Mesothelial cell of epicardium (in vitro differentiated cells): Measurements from ENCODE around the gene EIF4E3. TPM values are rescaled to one million over a fixed set of nuclear protein-coding genes. Genes with fewer than 3 reads are reported as not detected.

Source experiments
- DNase-seq, 2 experiments: peaks; one replicate each; pipeline ENCODE4 v3.0.0; 2021; ENCODE audit warnings: low spot score in 2 of 2; ENCODE audit not compliant: unreplicated experiment in 2 of 2
- H3K27ac Mint-ChIP-seq: 2 replicates; pipeline ENCODE4 v1.8.0; 2021; ENCODE audit warnings: mixed read lengths
- H3K27me3 Mint-ChIP-seq: 2 replicates; pipeline ENCODE4 v1.8.0; 2021; ENCODE audit warnings: low read depth, mixed read lengths
- H3K36me3 Mint-ChIP-seq: 2 replicates; pipeline ENCODE4 v1.8.0; 2021; ENCODE audit warnings: mixed read lengths
- H3K4me1 Mint-ChIP-seq: 2 replicates; pipeline ENCODE4 v1.8.0; 2021; ENCODE audit warnings: mixed read lengths
- H3K4me3 Mint-ChIP-seq: 2 replicates; pipeline ENCODE4 v1.8.0; 2021; ENCODE audit warnings: mild to moderate bottlenecking, moderate library complexity, mixed read lengths
- H3K9me3 Mint-ChIP-seq: 2 replicates; pipeline ENCODE4 v1.8.0; 2021; ENCODE audit warnings: mixed read lengths
- CTCF ChIP-seq: fragments of 200-600 bp; sonication (generic); IDR thresholded peaks from one replicate; pipeline ENCODE4 v1.5.0; 2021; ENCODE audit warnings: antibody characterized with exemption; ENCODE audit not compliant: unreplicated experiment
- total RNA-seq: library from RNA; stranded (reverse); gene quantifications from 3 replicates; pipeline ENCODE4 v1.2.1, GENCODE V29; 2021

The EIF4E3 gene
- total RNA-seq, 1 donor from 2014 or later: 9.9 TPM

- H3K4me1 Mint-ChIP-seq: peaks cover 16% of the 10 kb centered on the region
- H3K4me3 Mint-ChIP-seq: no peak overlapping the region
- no peak for DNase-seq
Observed at GRCh38 chr3:71652781-71653413, 72.3 kb downstream of the EIF4E3 start.

GRCh38 chr3:71651625-71652024 is 73.6 kb downstream of the EIF4E3 start:
- DNase-seq: no peak
- H3K4me3 Mint-ChIP-seq: no peak overlapping the region
- no peaks in the 10 kb centered on the region for H3K9me3 Mint-ChIP-seq
- TF ChIP-seq CTCF: no peak
- no peak overlapping the region for H3K27ac Mint-ChIP-seq
- H3K4me1 Mint-ChIP-seq: peaks cover 22% of the 10 kb centered on the region
- no peaks in the 10 kb centered on the region for H3K36me3 Mint-ChIP-seq
- no peaks in the 10 kb centered on the region for H3K27me3 Mint-ChIP-seq

More at GRCh38 chr3:71652781-71653413, 72.3 kb downstream of the EIF4E3 start:
- no peaks in the 10 kb centered on the region for H3K9me3 Mint-ChIP-seq
- H3K27me3 Mint-ChIP-seq: no peaks in the 10 kb centered on the region
- peak; percentile 28 for TF ChIP-seq CTCF
- H3K36me3 Mint-ChIP-seq: no peaks in the 10 kb centered on the region
- H3K27ac Mint-ChIP-seq: no peak overlapping the region

- no peak for TF ChIP-seq CTCF
- H3K9me3 Mint-ChIP-seq: no peaks in the 10 kb centered on the region
- H3K36me3 Mint-ChIP-seq: no peaks in the 10 kb centered on the region
- peaks cover 23% of the 10 kb centered on the region for H3K4me1 Mint-ChIP-seq
- DNase-seq: no peak
- H3K27ac Mint-ChIP-seq: no peak overlapping the region
- H3K27me3 Mint-ChIP-seq: no peaks in the 10 kb centered on the region
- no peak overlapping the region for H3K4me3 Mint-ChIP-seq
Observed at GRCh38 chr3:71650372-71650771, 74.8 kb downstream of the EIF4E3 start.

- TF ChIP-seq CTCF: no peak
- H3K9me3 Mint-ChIP-seq: no peaks in the 10 kb centered on the region
- no peaks in the 10 kb centered on the region for H3K36me3 Mint-ChIP-seq
- peaks cover 23% of the 10 kb centered on the region for H3K4me1 Mint-ChIP-seq
- no peak overlapping the region for H3K27ac Mint-ChIP-seq
- H3K4me3 Mint-ChIP-seq: no peak overlapping the region
- no peaks in the 10 kb centered on the region for H3K27me3 Mint-ChIP-seq
- no peak for DNase-seq
Observed at GRCh38 chr3:71649757-71650156, 75.4 kb downstream of the EIF4E3 start.

- H3K4me3 Mint-ChIP-seq: no peak overlapping the region
- H3K9me3 Mint-ChIP-seq: no peaks in the 10 kb centered on the region
- no peaks in the 10 kb centered on the region for H3K27me3 Mint-ChIP-seq
- DNase-seq: no peak
- no peak overlapping the region for H3K27ac Mint-ChIP-seq
- no peak for TF ChIP-seq CTCF
- H3K4me1 Mint-ChIP-seq: peaks cover 15% of the 10 kb centered on the region
- no peaks in the 10 kb centered on the region for H3K36me3 Mint-ChIP-seq
Observed at GRCh38 chr3:71647751-71648150, 77.5 kb downstream of the EIF4E3 start.

- Mint-ChIP-seq H3K9me3 (no peaks in the 10 kb centered on the region), H3K4me3 (no peak overlapping the region), H3K4me1 (peaks cover 10% of the 10 kb centered on the region), H3K36me3 (no peaks in the 10 kb centered on the region), H3K27ac (no peak overlapping the region), H3K27me3 (no peaks in the 10 kb centered on the region)
- no peak for DNase-seq
- no peak for TF ChIP-seq CTCF
Observed at GRCh38 chr3:71646971-71647370, 78.2 kb downstream of the EIF4E3 start.
